Renal cortical epithelial cell (primary cell): ENCODE results near the gene KCNK10. TPM values are rescaled to one million over a fixed set of nuclear protein-coding genes. Genes with fewer than 3 reads are reported as not detected.

Experiments
- DNase-seq: peaks from one replicate; pipeline ENCODE4 v3.0.0-alpha.2; 2011; ENCODE audit warnings: low read depth
- total RNA-seq: library from RNA; depleted of rRNA; stranded (reverse); fragments of >200 nt; gene quantifications from 2 replicates; pipeline ENCODE4 v1.2.3, GENCODE V29; 2014

KCNK10 gene
- total RNA-seq, 1 donor from 2014 or later, result 0.10 TPM

GRCh38 chr14:88185843-88186242 lies 137.2 kb downstream of the KCNK10 start:
- DNase-seq, result no peak

GRCh38 chr14:88184956-88185355 lies 138.1 kb downstream of the KCNK10 start:
- DNase-seq, result no peak

- no peak for DNase-seq
These were observed 142.0 kb downstream of the KCNK10 start for GRCh38 chr14:88181072-88181471.

DNA sequence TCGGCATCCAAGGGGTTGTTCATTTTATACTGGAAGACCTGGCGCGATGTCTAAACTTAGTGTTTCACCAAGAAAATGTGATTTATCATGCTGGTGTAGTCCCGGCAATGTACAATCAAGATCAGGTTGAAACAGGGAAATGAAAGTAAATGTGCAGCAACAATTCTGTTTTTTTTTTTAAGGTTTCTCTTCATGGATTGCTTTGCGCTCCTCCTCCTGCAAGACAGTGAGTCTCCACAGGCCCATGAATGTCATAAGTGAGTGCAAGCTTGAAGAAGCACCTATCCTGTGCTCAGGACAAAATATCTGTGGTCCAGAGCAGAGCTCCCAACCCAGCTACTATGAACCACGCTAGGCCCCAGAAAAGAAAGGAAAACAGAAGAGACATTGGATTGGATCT lies 143.4 kb downstream of the KCNK10 start:
- DNase-seq, result no peak

- no peak for DNase-seq
These were observed 152.7 kb downstream of the KCNK10 start for GRCh38 chr14:88170333-88170732.

- peak; percentile 17 for DNase-seq
These were observed 154.4 kb downstream of the KCNK10 start for GRCh38 chr14:88168498-88169165.

DNA sequence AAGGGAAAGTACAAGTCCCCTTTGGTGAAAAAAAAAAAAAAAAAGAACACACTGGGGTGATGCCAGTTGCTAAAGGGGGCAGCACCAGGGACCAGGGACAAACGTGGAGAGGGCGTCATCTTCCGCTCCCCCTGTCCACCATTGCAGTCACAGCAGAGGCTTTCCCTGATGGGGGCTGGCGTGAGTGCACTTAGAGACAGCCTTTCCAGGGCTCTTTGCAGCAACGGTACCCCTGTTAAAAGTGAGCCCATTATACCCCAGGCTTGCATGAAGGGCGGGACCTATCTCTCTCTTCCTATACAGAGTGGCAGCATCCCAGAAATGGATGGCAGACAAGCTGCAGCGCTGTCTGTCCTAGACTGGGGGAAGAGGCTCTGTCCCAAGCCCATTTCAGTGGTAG lies 155.0 kb downstream of the KCNK10 start:
- DNase-seq, result no peak

DNA sequence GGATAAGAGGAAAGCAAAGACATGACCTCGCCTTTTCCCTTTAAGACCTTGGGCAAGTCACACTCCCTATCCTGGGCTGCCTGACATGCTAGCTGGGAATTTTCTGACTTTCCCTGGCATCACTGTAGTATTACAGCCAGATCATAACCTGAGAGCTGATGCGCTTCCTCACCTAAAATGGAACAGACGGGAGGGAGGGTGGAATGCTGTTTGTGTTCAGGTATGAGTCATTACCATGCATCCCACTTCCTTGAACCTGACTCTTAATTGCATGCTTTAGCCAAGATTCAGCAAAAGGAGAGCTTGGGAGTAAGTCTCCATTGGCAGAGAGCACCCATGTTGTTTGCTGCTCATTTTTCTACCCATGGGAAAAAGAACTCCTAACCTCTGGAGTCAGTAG lies 156.5 kb downstream of the KCNK10 start:
- peak; percentile 53 for DNase-seq

DNA sequence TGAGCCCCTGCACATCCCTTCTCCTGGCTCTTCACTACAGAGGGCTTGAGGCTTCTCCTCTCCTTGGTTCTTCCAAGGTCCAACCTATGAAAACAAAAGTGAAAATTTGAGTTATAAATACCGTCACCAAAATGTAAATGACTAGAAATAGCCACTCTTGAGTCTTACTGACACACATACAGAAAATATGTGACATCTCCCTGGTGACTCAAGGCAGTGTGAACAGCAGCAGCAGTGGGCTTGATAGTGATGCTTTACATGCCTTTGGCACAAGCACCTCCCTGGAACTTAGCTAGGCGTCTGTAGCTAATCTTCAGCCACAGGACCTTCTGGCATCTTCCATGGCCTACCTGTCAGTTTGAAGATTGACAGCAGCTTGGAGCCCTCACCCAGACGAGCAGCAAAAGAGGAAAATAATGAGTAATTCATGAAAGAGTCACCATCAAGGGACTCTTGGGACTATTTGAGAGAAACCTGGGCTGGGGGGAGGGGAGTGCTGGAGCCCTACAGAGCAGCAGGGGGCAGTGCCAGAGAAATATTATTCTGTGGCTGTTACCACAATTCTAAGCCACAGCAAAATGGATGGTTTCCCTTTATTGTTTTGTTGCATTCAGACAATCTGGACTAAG lies 158.0 kb downstream of the KCNK10 start:
- no peak for DNase-seq

DNA sequence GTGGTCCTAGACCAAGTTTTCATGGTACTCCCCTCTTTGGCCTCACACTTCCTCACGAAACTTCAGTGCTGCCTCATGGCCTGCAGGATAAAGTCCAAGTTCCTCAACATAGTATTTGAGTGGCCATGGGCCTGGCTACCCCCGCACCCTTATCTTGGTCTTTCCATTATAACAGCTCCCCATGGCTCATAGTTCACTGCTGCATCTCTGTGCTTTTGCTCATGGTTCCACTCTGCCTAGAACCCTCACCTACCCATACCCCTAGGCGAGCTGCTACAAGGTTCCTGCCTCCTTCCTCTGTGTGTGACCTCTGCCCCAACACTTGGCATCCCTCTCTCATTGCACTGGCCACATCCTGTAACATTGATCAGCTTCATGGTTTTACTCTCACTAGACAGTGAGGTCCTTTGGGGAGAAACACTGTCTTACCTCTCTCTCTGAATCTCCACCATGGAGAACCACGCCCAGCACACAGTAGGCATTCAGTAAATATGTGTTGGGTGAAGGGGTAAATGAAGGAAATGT lies 159.3 kb downstream of the KCNK10 start:
- no peak for DNase-seq

GRCh38 chr14:88156127-88156526 lies 166.9 kb downstream of the KCNK10 start:
- DNase-seq, result no peak

DNA sequence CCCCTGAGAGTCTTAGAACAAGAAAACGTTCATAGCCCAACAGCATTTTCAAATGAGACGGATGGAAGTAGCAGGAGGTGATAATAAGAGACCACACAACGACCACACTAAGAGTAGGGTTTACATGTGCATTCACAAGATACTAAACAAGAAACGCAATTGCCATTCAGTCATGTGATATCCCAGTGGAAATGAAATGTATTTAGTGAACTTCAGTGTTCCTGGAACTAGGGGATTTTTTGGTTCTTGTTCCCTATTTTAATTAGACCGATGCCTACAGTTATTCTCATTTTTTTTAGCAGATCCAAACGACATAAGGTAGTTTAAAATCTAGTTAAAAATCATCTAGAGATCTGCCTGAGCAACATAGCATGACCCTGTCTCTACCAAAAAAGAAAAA lies 168.1 kb downstream of the KCNK10 start:
- DNase-seq, result no peak

- no peak for DNase-seq
These were observed 168.7 kb downstream of the KCNK10 start for GRCh38 chr14:88154321-88154720.

- DNase-seq, result no peak
These were observed 176.0 kb downstream of the KCNK10 start for GRCh38 chr14:88146881-88147649.

DNA sequence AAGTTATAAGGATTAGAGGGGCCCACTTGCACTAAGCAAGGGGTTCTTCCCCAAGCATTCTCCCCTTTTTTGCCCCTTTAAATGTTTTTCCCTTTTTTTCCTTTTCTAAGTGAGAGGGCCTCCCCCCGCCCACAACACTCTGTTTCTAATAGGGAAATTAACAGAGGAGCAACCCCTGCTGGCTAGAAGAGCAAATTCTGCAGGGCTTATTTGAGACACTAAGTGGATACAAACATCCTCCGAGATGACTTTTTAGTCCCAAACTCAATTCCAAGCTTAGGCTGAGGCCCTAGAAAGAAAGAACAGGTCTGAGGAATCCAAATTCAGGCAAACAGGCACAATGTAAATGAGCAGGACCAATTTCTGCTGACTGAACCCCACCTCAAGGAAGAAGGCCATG lies 179.3 kb downstream of the KCNK10 start:
- no peak for DNase-seq

DNA sequence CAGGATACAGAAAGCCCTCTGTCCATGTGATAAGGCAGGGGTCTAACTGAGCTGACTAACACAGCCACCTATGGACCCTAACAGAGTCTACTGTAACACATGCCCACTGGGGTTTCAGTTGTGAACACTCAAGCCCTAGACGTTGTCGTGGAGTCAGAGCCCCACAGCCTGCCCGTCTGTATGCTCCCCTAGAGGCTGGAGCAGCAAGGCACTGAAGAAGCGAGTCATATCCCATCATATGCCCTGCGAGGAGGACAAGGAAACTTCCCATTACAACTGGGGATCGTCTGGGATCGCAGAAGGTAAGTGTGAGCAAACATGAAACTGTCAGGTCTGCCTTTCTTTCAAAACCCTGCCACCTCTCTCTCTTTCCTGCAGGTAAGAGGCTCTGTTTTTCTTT lies 180.1 kb downstream of the KCNK10 start:
- no peak for DNase-seq

DNA sequence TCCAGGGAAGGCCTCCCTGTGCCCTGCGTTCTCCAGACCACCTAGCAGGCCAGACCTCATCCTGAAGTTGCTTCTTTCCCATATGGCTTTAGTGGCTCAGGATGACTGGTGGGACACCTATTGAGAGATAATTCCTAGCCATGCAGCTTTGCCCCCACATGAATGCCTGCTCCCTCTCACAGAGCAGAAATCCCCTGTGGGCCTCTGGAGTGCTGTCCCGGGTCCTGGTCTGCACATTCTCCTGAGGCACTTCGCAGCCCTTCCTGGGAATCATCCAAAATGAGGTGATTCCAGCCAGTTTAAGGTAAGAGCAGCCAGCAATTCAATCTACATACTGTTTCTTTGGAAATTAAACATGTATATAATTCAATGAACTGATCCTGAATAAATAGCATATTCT lies 182.2 kb downstream of the KCNK10 start:
- no peak for DNase-seq

- no peak for DNase-seq
These were observed 185.7 kb downstream of the KCNK10 start for GRCh38 chr14:88137327-88137726.

Other genes starting within 250 kb of the KCNK10 start
- gene SPATA7, start 62.4 kb upstream of the KCNK10 start, total RNA-seq, result 9.6 and 19.1 TPM in 2 replicates
- 6.8 and 22.1 TPM in 2 replicates for gene PTPN21, start 231.7 kb upstream of the KCNK10 start, total RNA-seq
- gene ZC3H14, start 239.8 kb upstream of the KCNK10 start, total RNA-seq, result 62.9 and 86.6 TPM in 2 replicates